ENCODE measurements around the gene NRN1L.

DNA sequence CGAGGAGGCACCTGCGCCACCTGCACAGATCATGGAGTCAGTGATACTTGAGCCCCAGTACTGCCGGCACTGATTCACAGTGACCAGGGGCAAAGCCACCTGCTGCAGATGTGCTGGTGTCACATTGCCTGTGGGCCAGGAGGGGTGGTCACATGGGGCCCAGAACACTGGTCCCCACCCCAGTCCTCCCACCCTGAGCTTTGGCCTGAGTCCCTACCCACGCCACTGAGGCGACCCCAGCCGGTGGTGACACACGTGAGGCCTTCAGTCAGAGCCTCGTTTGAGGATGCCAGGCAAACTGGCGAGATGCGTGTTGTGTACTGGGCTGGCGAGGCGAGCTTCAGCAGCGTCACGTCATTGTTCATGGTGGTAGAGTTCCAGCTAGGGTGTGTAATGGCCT, 45.5 kb downstream of the NRN1L start:
- TF ChIP-seq, protein P1, sequence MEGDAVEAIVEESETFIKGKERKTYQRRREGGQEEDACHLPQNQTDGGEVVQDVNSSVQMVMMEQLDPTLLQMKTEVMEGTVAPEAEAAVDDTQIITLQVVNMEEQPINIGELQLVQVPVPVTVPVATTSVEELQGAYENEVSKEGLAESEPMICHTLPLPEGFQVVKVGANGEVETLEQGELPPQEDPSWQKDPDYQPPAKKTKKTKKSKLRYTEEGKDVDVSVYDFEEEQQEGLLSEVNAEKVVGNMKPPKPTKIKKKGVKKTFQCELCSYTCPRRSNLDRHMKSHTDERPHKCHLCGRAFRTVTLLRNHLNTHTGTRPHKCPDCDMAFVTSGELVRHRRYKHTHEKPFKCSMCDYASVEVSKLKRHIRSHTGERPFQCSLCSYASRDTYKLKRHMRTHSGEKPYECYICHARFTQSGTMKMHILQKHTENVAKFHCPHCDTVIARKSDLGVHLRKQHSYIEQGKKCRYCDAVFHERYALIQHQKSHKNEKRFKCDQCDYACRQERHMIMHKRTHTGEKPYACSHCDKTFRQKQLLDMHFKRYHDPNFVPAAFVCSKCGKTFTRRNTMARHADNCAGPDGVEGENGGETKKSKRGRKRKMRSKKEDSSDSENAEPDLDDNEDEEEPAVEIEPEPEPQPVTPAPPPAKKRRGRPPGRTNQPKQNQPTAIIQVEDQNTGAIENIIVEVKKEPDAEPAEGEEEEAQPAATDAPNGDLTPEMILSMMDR (IDR thresholded peaks at IDR 0.05; ENCODE audit: low read depth, low read length, poor library complexity, severe bottlenecking) = no peak
- no peak for TF ChIP-seq EZH2phosphoT487 (IDR thresholded peaks at IDR 0.05; ENCODE audit: borderline replicate concordance, low read length)

Measured in DOHH2 (cell line).